Trophoblast cell (in vitro differentiated cells and primary cell): ENCODE data around the gene ASGR2.

Source experiments
- DNase-seq, 2 donors: peaks; one replicate each; pipeline ENCODE4 v3.0.0-alpha.2; 2016
- H2AFZ ChIP-seq: 2 replicates; pipeline ENCODE4 v1.6.1; 2013; ENCODE audit warnings: low read length, moderate library complexity, mild to moderate bottlenecking; ENCODE audit not compliant: insufficient read depth, poor library complexity
- H2AK5ac ChIP-seq: 2 replicates; pipeline ENCODE4 v1.6.1; 2013; ENCODE audit warnings: mild to moderate bottlenecking, low read length
- H2BK120ac ChIP-seq: 2 replicates; pipeline ENCODE4 v1.6.1; 2013; ENCODE audit warnings: low read length, mild to moderate bottlenecking, moderate library complexity; ENCODE audit not compliant: insufficient read depth, poor library complexity
- H2BK12ac ChIP-seq: 2 replicates; pipeline ENCODE4 v1.6.1; 2013; ENCODE audit warnings: mild to moderate bottlenecking, low read length, moderate library complexity
- H2BK5ac ChIP-seq: 2 replicates; pipeline ENCODE4 v1.6.1; 2013; ENCODE audit warnings: low read length, low read depth, moderate library complexity, mild to moderate bottlenecking; ENCODE audit not compliant: poor library complexity
- H3K14ac ChIP-seq: 2 replicates; pipeline ENCODE4 v1.6.1; 2013; ENCODE audit warnings: mild to moderate bottlenecking, low read length
- H3K18ac ChIP-seq: 2 replicates; pipeline ENCODE4 v1.6.1; 2013; ENCODE audit warnings: mild to moderate bottlenecking, low read length
- H3K23ac ChIP-seq: 2 replicates; pipeline ENCODE4 v1.6.1; 2013; ENCODE audit warnings: low read length
- H3K27ac ChIP-seq: 2 replicates; pipeline ENCODE4 v1.5.1; 2013; ENCODE audit warnings: low read depth, mild to moderate bottlenecking, inconsistent platforms, low read length, moderate library complexity
- H3K27me3 ChIP-seq: 2 replicates; pipeline ENCODE4 v1.6.1; 2013; ENCODE audit warnings: inconsistent platforms, mild to moderate bottlenecking, low read length, moderate library complexity; ENCODE audit not compliant: insufficient read depth
- H3K36me3 ChIP-seq, 2 experiments: 1 replicate in 1 of 2; 2 replicates in 1 of 2; pipeline ENCODE4 v1.6.1; 2013; ENCODE audit warnings: low read length in 2 of 2, mild to moderate bottlenecking in 2 of 2, moderate library complexity in 1 of 2; ENCODE audit not compliant: insufficient read depth in 2 of 2, control insufficient read depth in 1 of 2
- H3K4ac ChIP-seq: 2 replicates; pipeline ENCODE4 v1.6.1; 2013; ENCODE audit warnings: low read depth, mild to moderate bottlenecking, low read length, moderate library complexity
- H3K4me1 ChIP-seq, 2 experiments: 1 replicate in 1 of 2; 2 replicates in 1 of 2; pipeline ENCODE4 v1.6.1; 2013; ENCODE audit warnings: low read length in 2 of 2, mild to moderate bottlenecking in 2 of 2, moderate library complexity in 1 of 2; ENCODE audit not compliant: insufficient read depth in 2 of 2, control insufficient read depth in 1 of 2
- H3K4me2 ChIP-seq: 2 replicates; pipeline ENCODE4 v1.6.1; 2013; ENCODE audit warnings: inconsistent platforms, mild to moderate bottlenecking, low read length, moderate library complexity
- H3K4me3 ChIP-seq: 2 replicates; pipeline ENCODE4 v1.5.1; 2013; ENCODE audit warnings: mild to moderate bottlenecking, low read depth, low read length, inconsistent platforms
- H3K79me1 ChIP-seq: one replicate; pipeline ENCODE4 v1.6.1; 2013; ENCODE audit warnings: low read length
- H3K79me2 ChIP-seq: 2 replicates; pipeline ENCODE4 v1.6.1; 2013; ENCODE audit warnings: low read length, mild to moderate bottlenecking; ENCODE audit not compliant: control insufficient read depth, insufficient read depth, poor library complexity
- H3K9ac ChIP-seq: 2 replicates; pipeline ENCODE4 v1.6.1; 2013; ENCODE audit warnings: mild to moderate bottlenecking, low read length
- H3K9me3 ChIP-seq: 2 replicates; pipeline ENCODE4 v1.6.1; 2013; ENCODE audit warnings: low read depth, mild to moderate bottlenecking, control low read depth, inconsistent platforms, low read length; ENCODE audit not compliant: insufficient read depth
- H4K12ac ChIP-seq: 2 replicates; pipeline ENCODE4 v1.6.1; 2013; ENCODE audit warnings: low read depth, mild to moderate bottlenecking, low read length, moderate library complexity
- H4K8ac ChIP-seq: 2 replicates; pipeline ENCODE4 v1.6.1; 2013; ENCODE audit warnings: low read depth, mild to moderate bottlenecking, low read length, moderate library complexity
- H4K91ac ChIP-seq: one replicate; pipeline ENCODE4 v1.6.1; 2013; ENCODE audit warnings: low read depth, mild to moderate bottlenecking, low read length, moderate library complexity
- WGBS: extraction: QIAGEN DNeasy Blood & Tissue Kit; methylation state at CpG from one replicate; pipeline ENCODE4 v1.1.7; 2013; ENCODE audit warnings: missing lambda C conversion rate; ENCODE audit not compliant: insufficient read length, insufficient coverage; ENCODE audit errors: extremely low coverage; 5-methylcytosine and 5-hydroxymethylcytosine counted together

ASGR2 gene

GRCh38 chr17:7098802-7099459 is 15.7 kb downstream of the ASGR2 start:
- H2BK12ac ChIP-seq: no peak overlapping the region
- no peak overlapping the region for H4K91ac ChIP-seq
- no peak overlapping the region for H2BK120ac ChIP-seq
- H4K8ac ChIP-seq: no peak overlapping the region
- no peak overlapping the region for H2AK5ac ChIP-seq
- no peak overlapping the region for H3K14ac ChIP-seq
- H3K4ac ChIP-seq: no peak overlapping the region
- no peak overlapping the region for H2AFZ ChIP-seq
- H3K4me1 ChIP-seq: no peaks in the 10 kb centered on the region
- no peaks in the 10 kb centered on the region for H3K79me2 ChIP-seq
- no CpG with 5 or more reads among the region's 13 CpGs for WGBS
- no peak overlapping the region for H3K27ac ChIP-seq
- no peak overlapping the region for H4K12ac ChIP-seq
- no peak for DNase-seq
- H3K18ac ChIP-seq: no peak overlapping the region
- no peak overlapping the region for H3K23ac ChIP-seq
- no peak overlapping the region for H3K9ac ChIP-seq
- no peaks in the 10 kb centered on the region for H3K36me3 ChIP-seq
- H3K4me3 ChIP-seq: no peak overlapping the region
- no peaks in the 10 kb centered on the region for H3K27me3 ChIP-seq
- no peaks in the 10 kb centered on the region for H3K9me3 ChIP-seq
- H2BK5ac ChIP-seq: no peak overlapping the region
- H3K4me2 ChIP-seq: no peak overlapping the region
- no peaks in the 10 kb centered on the region for H3K79me1 ChIP-seq

GRCh38 chr17:7097940-7098339 is 16.7 kb downstream of the ASGR2 start:
- Histone ChIP-seq H2BK5ac (no peak overlapping the region), H3K23ac (no peak overlapping the region), H3K4me3 (no peak overlapping the region), H3K18ac (no peak overlapping the region), H3K79me2 (no peaks in the 10 kb centered on the region), H3K9me3 (no peaks in the 10 kb centered on the region), H2BK12ac (no peak overlapping the region), H3K27ac (no peak overlapping the region), H2AFZ (no peak overlapping the region), H3K4me2 (no peak overlapping the region), H4K12ac (no peak overlapping the region), H3K79me1 (no peaks in the 10 kb centered on the region), H4K8ac (no peak overlapping the region), H3K4ac (no peak overlapping the region), H2BK120ac (no peak overlapping the region), H3K14ac (no peak overlapping the region), H3K36me3 (no peaks in the 10 kb centered on the region), H3K9ac (no peak overlapping the region), H4K91ac (no peak overlapping the region), H3K4me1 (no peaks in the 10 kb centered on the region), H2AK5ac (no peak overlapping the region), H3K27me3 (no peaks in the 10 kb centered on the region)
- DNase-seq: peak in 1 of 2 donors; percentile 26
- WGBS: no CpG with 5 or more reads among the region's 5 CpGs

GRCh38 chr17:7095625-7096024 is 19.0 kb downstream of the ASGR2 start:
- Histone ChIP-seq H3K4ac (no peak overlapping the region), H3K27ac (no peak overlapping the region), H2BK12ac (no peak overlapping the region), H3K9ac (no peak overlapping the region), H2BK120ac (no peak overlapping the region), H3K18ac (no peak overlapping the region), H3K79me1 (no peaks in the 10 kb centered on the region), H4K12ac (no peak overlapping the region), H3K4me2 (no peak overlapping the region), H2AK5ac (no peak overlapping the region), H2BK5ac (no peak overlapping the region), H3K23ac (no peak overlapping the region), H3K27me3 (no peaks in the 10 kb centered on the region), H3K36me3 (no peaks in the 10 kb centered on the region), H4K91ac (no peak overlapping the region), H4K8ac (no peak overlapping the region), H3K4me3 (no peak overlapping the region), H3K14ac (no peak overlapping the region), H3K4me1 (no peaks in the 10 kb centered on the region), H3K79me2 (no peaks in the 10 kb centered on the region), H3K9me3 (no peaks in the 10 kb centered on the region), H2AFZ (no peak overlapping the region)
- peak in 1 of 2 donors; percentile 16 for DNase-seq
- no CpG with 5 or more reads among the region's 1 CpG for WGBS

GRCh38 chr17:7094652-7095019 is 20.0 kb downstream of the ASGR2 start:
- Histone ChIP-seq H3K27ac (no peak overlapping the region), H3K23ac (no peak overlapping the region), H4K91ac (no peak overlapping the region), H2BK12ac (no peak overlapping the region), H3K4ac (no peak overlapping the region), H3K14ac (no peak overlapping the region), H3K27me3 (no peaks in the 10 kb centered on the region), H3K4me1 (no peaks in the 10 kb centered on the region), H4K12ac (no peak overlapping the region), H3K4me3 (no peak overlapping the region), H2AFZ (no peak overlapping the region), H4K8ac (no peak overlapping the region), H2BK5ac (no peak overlapping the region), H3K9ac (no peak overlapping the region), H3K79me1 (no peaks in the 10 kb centered on the region), H3K36me3 (no peaks in the 10 kb centered on the region), H2BK120ac (no peak overlapping the region), H2AK5ac (no peak overlapping the region), H3K4me2 (no peak overlapping the region), H3K9me3 (no peaks in the 10 kb centered on the region), H3K18ac (no peak overlapping the region), H3K79me2 (no peaks in the 10 kb centered on the region)
- no CpG with 5 or more reads among the region's 10 CpGs for WGBS
- DNase-seq: no peak
